GM12878 (cell line): ENCODE results near the gene BBC3. TPM values are rescaled to one million over a fixed set of nuclear protein-coding genes. Genes with fewer than 3 reads are reported as not detected.
A peak's percentile ranks its signal among the peaks of the same experiment; 100 is the strongest.

ENCODE experiments used
- ATAC-seq: fragments of 200-7000 bp; cut with Tn5 transposase; 3 replicates; pipeline ENCODE4 v1.9.1; 2020; ENCODE audit warnings: mild to moderate bottlenecking, moderate library complexity
- BruUV-seq: library from RNA; stranded (reverse); fragments of 400-500 nt; replicated peaks from 2 replicates; lab custom pipeline; 2021; lab: Mats Ljungman, UMichigan
- CTCF ChIA-PET: fragments of 300-600 bp; sonication (Branson Sonifier 250); formaldehyde crosslinking; extraction: SDS; loops from one replicate; lab custom pipeline; 2021; ENCODE audit warnings: inconsistent platforms; lab: Yijun Ruan, JAX
- POLR2A ChIA-PET: fragments of 350-600 bp; formaldehyde crosslinking; extraction: SDS; loops from one replicate; lab custom pipeline; 2021; ENCODE audit warnings: inconsistent platforms; lab: Charles Lee
- RAD21 ChIA-PET: fragments of 300-600 bp; sonication (Branson Sonifier 250); formaldehyde crosslinking; loops from one replicate; lab custom pipeline; 2023; ENCODE audit warnings: antibody characterized with exemption; ENCODE audit not compliant: unreplicated experiment; lab: Charles Lee
- SMC1A ChIA-PET: fragments of 300-600 bp; sonication (Branson Sonifier 250); formaldehyde crosslinking; loops from one replicate; lab custom pipeline; 2023; ENCODE audit not compliant: unreplicated experiment, uncharacterized antibody; lab: Charles Lee
- DNase-seq: peaks from one replicate; pipeline ENCODE4 v3.0.0-alpha.2; 2011; ENCODE audit warnings: low read depth, low spot score
- FAIRE-seq: peaks from 3 replicates; lab custom pipeline; 2011; peaks lifted over from hg19 to GRCh38; lab: Jason Lieb, UNC
- H2AFZ ChIP-seq: 2 replicates; pipeline ENCODE4 v1.6.0; 2011; ENCODE audit warnings: low read depth, low read length, control low read depth; ENCODE audit not compliant: control insufficient read depth
- H3K27ac ChIP-seq: 2 replicates; pipeline ENCODE4 v1.5.1; 2011; ENCODE audit warnings: control low read depth; ENCODE audit not compliant: control insufficient read depth, insufficient read depth
- H3K27me3 ChIP-seq, 2 experiments: replicated peaks in 1 of 2; 2 replicates each; pipeline versions ENCODE4 v1.6.0 to v1.6.1; 2011; ENCODE audit warnings: low read length in 1 of 2; ENCODE audit not compliant: control insufficient read depth in 2 of 2, insufficient read depth in 2 of 2
- H3K36me3 ChIP-seq, 2 experiments: 2 replicates each; pipeline ENCODE4 v1.5.1; 2011; ENCODE audit warnings: low read length in 1 of 2; ENCODE audit not compliant: control insufficient read depth in 2 of 2, insufficient read depth in 2 of 2
- H3K4me1 ChIP-seq: 2 replicates; pipeline ENCODE4 v1.6.1; 2011; ENCODE audit warnings: mild to moderate bottlenecking, low read length, moderate library complexity, mixed read lengths; ENCODE audit not compliant: control insufficient read depth, insufficient read depth
- H3K4me2 ChIP-seq: 2 replicates; pipeline ENCODE4 v1.6.0; 2011; ENCODE audit warnings: control low read depth; ENCODE audit not compliant: control insufficient read depth, insufficient read depth
- H3K4me3 ChIP-seq: fragments of 200-600 bp; sonication (generic); 2 replicates; pipeline ENCODE4 v1.5.1; 2016
- H3K79me2 ChIP-seq: 2 replicates; pipeline ENCODE4 v1.6.0; 2011; ENCODE audit warnings: low read length; ENCODE audit not compliant: control insufficient read depth, insufficient read depth
- H3K9ac ChIP-seq: 2 replicates; pipeline ENCODE4 v1.8.0; 2011; ENCODE audit warnings: low read length, control low read depth, mixed read lengths; ENCODE audit not compliant: control insufficient read depth, insufficient read depth
- H3K9me3 ChIP-seq: replicated peaks from 3 replicates; pipeline ENCODE4 v1.5.1; 2011; ENCODE audit warnings: mild to moderate bottlenecking, low read length; ENCODE audit not compliant: control insufficient read depth, insufficient read depth
- H4K20me1 ChIP-seq: 2 replicates; pipeline ENCODE4 v1.6.0; 2011; ENCODE audit not compliant: control insufficient read depth, insufficient read depth
- BRCA1 ChIP-seq: IDR thresholded peaks from 2 replicates; pipeline ENCODE4 v1.6.1; 2011; ENCODE audit warnings: low read depth, low read length, improper control_type of control experiment
- CHD2 ChIP-seq: IDR thresholded peaks from 2 replicates; pipeline ENCODE4 v1.6.1; 2011; ENCODE audit warnings: low read depth, low read length, improper control_type of control experiment, borderline replicate concordance
- CREB1 ChIP-seq: IDR thresholded peaks from 2 replicates; pipeline ENCODE4 v1.6.1; 2012; ENCODE audit warnings: low read depth, mild to moderate bottlenecking, inconsistent platforms
- CTCF ChIP-seq, 3 experiments: IDR thresholded peaks in 2 of 3; conservative IDR thresholded peaks in 1 of 3; 2 replicates each; pipeline ENCODE4 v1.5.1; 2011; ENCODE audit warnings: low read depth in 3 of 3, low read length in 3 of 3, mild to moderate bottlenecking in 3 of 3, control low read depth in 2 of 3, moderate library complexity in 2 of 3, inconsistent platforms in 1 of 3, mixed read lengths in 1 of 3; ENCODE audit not compliant: control insufficient read depth in 2 of 3, insufficient read depth in 1 of 3; ENCODE audit errors: extremely low read depth in 1 of 3
- ESRRA ChIP-seq: IDR thresholded peaks from 2 replicates; pipeline ENCODE4 v1.6.1; 2012; ENCODE audit warnings: mild to moderate bottlenecking, low read length, improper control_type of control experiment
- IKZF2 ChIP-seq, 2 experiments: fragments of 450-650 bp; IDR thresholded peaks; 2 replicates each; pipeline ENCODE4 v1.6.1; 2017; ENCODE audit warnings: mild to moderate bottlenecking in 2 of 2, moderate library complexity in 2 of 2
- LARP7 ChIP-seq: fragments of 450-650 bp; IDR thresholded peaks from 2 replicates; pipeline ENCODE4 v1.6.1; 2017; ENCODE audit warnings: mild to moderate bottlenecking
- MAX ChIP-seq: IDR thresholded peaks from 2 replicates; pipeline ENCODE4 v1.6.1; 2012; ENCODE audit warnings: low read depth, low read length, improper control_type of control experiment
- NR2F1 ChIP-seq: fragments of 450-650 bp; conservative IDR thresholded peaks from 2 replicates; pipeline ENCODE4 v1.6.1; 2017; ENCODE audit warnings: mild to moderate bottlenecking
- POLR2AphosphoS2 ChIP-seq: IDR thresholded peaks from 2 replicates; pipeline ENCODE4 v1.6.1; 2011; ENCODE audit warnings: low read depth, mild to moderate bottlenecking, low read length, improper control_type of control experiment, moderate library complexity
- POU2F2 ChIP-seq: IDR thresholded peaks from 3 replicates; pipeline ENCODE4 v1.6.1; 2011; ENCODE audit warnings: low read depth, mild to moderate bottlenecking, low read length, borderline replicate concordance
- RFX5 ChIP-seq: IDR thresholded peaks from 2 replicates; pipeline ENCODE4 v1.6.1; 2011; ENCODE audit warnings: low read depth, low read length, improper control_type of control experiment
- SREBF1 ChIP-seq: IDR thresholded peaks from 2 replicates; pipeline ENCODE4 v1.6.1; 2012; ENCODE audit warnings: mild to moderate bottlenecking, low read length
- SUPT20H ChIP-seq: IDR thresholded peaks from 2 replicates; pipeline ENCODE4 v1.6.1; 2011; ENCODE audit warnings: low read depth, mild to moderate bottlenecking, low read length, moderate library complexity, borderline replicate concordance; ENCODE audit not compliant: control insufficient read depth
- ZNF207 ChIP-seq: fragments of 450-650 bp; IDR thresholded peaks from 2 replicates; pipeline ENCODE4 v1.6.1; 2014; ENCODE audit warnings: antibody characterized with exemption, mild to moderate bottlenecking, borderline replicate concordance
- ZNF384 ChIP-seq: IDR thresholded peaks from 2 replicates; pipeline ENCODE4 v1.6.1; 2012; ENCODE audit warnings: low read depth, mild to moderate bottlenecking, low read length, improper control_type of control experiment, borderline replicate concordance
- ZNF592 ChIP-seq: fragments of 450-650 bp; IDR thresholded peaks from 2 replicates; pipeline ENCODE4 v1.6.1; 2017; ENCODE audit warnings: mild to moderate bottlenecking, moderate library complexity
- WGBS: methylation state at CpG from one replicate; pipeline ENCODE4 v1.1.6; 2016; ENCODE audit warnings: low lambda C conversion rate; ENCODE audit not compliant: insufficient replicate concordance, insufficient coverage; ENCODE audit errors: missing lambda C conversion rate; 5-methylcytosine and 5-hydroxymethylcytosine counted together
- in situ Hi-C: fragments of 300-500 bp; cut with MboI; formaldehyde crosslinking; loops from 9 replicates; pipeline ENCODE4 v1.14.3; 2018; ENCODE audit warnings: mixed read lengths
- intact Hi-C: fragments of 100-400 bp; cut with micrococcal nuclease; formaldehyde crosslinking; loops from one replicate; pipeline ENCODE4 v1.14.2; 2022; ENCODE audit not compliant: unreplicated experiment
- polyA plus RNA-seq, 11 experiments: library from polyadenylated mRNA; depleted of rRNA in 4 of 11; unstranded in 6 of 11; stranded (reverse) in 5 of 11; fragments of >200 nt; fragmentation: Nextera tagmentation in 4 of 11; fragmentation: Illumina TruSeq in 1 of 11; extraction: Ambion mirVana in 4 of 11; extraction: Trizol in 1 of 11; gene quantifications; 1 replicate in 1 of 11; 2 replicates in 10 of 11; pipeline versions ENCODE4 v1.2.1 to v1.2.3, GENCODE V29; 2011 to 2016; ENCODE audit warnings: inconsistent platforms in 2 of 11, missing spikeins in 2 of 11, low read depth in 1 of 11
- total RNA-seq, 4 experiments: library from RNA; depleted of rRNA in 3 of 4; stranded (reverse); fragments of >200 nt in 3 of 4; fragmentation: Illumina TruSeq in 1 of 4; extraction: Trizol in 1 of 4; gene quantifications; 2 replicates each; pipeline versions ENCODE4 v1.2.1 to v1.2.3, GENCODE V29; 2013 to 2021

The BBC3 gene
- total and polyA plus RNA-seq, 10 of the 15 experiments (the other 5 are each of a cell fraction or from before 2014, with no cell fraction given) = 0.10 to 17.9 (median 7.5) TPM

- WGBS = 9% methylated on average over 23 of the region's 59 CpGs
- ChIA-PET RAD21 (interaction anchor here (0.6 to 2.6 kb wide), 12 partner anchors 10 to 300 kb away, joined by 3 to 37 read pairs (median 6); partner anchors contain the start of gene CCDC9), SMC1A (interaction anchor here (1.2 to 5.0 kb wide), 6 partner anchors 15 to 113 kb away, joined by 3 to 46 read pairs (median 4); partner anchors contain the start of gene ZC3H4), CTCF (interaction anchor here (0.7 to 6.1 kb wide), 12 partner anchors 9 to 147 kb away, joined by 3 to 55 read pairs (median 4); partner anchors contain the start of gene ZC3H4), POLR2A (interaction anchor here (0.6 to 3.5 kb wide), 19 partner anchors 9 to 1294 kb away, joined by 3 to 36 read pairs (median 4); partner anchors contain the start of genes CCDC9, SAE1 and ZC3H4)
- BruUV-seq = no TSS peak
- H3K9ac ChIP-seq = peak overlapping the region; percentile 91
- H3K9me3 ChIP-seq = no peaks in the 10 kb centered on the region
- H3K4me3 ChIP-seq = peak overlapping the region; percentile 91; the same call in 1 of the 2 replicates
- peak overlapping the region; percentile 78 for H3K27ac ChIP-seq
- intact Hi-C loops = no loop called here
- peaks cover 25% of the 10 kb centered on the region for H3K79me2 ChIP-seq
- H3K36me3 ChIP-seq = peaks cover 6% of the 10 kb centered on the region in 2 experiments
- H3K27me3 ChIP-seq = no peaks in the 10 kb centered on the region
- H3K4me1 ChIP-seq = peaks cover 34% of the 10 kb centered on the region
- peak; percentile 73 for ATAC-seq
- peak; percentile 13 for FAIRE-seq
- H4K20me1 ChIP-seq = no peaks in the 10 kb centered on the region
- H3K4me2 ChIP-seq = peak overlapping the region; percentile 71; the same call in 1 of the 2 replicates
- DNase-seq = no peak
- in situ Hi-C loops = no loop called here
- peak overlapping the region; percentile 80 for H2AFZ ChIP-seq
- no peak for TF ChIP-seq ZNF384
- TF ChIP-seq ESRRA = peak; percentile 74; the same call in 1 of the 2 replicates
- no peak for TF ChIP-seq MAX
- TF ChIP-seq BRCA1 = no peak; the same call in 1 of the 2 replicates
- peak; percentile 60; the same call in 1 of the 2 replicates for TF ChIP-seq ZNF592
- peak; percentile 81 for TF ChIP-seq NR2F1
- peak; percentile 1 to 46 (median 5); a peak in 2 of 6 replicates for TF ChIP-seq CTCF (IDR thresholded peaks at IDR 0.05 in 2 of 3, conservative IDR thresholded peaks at IDR 0.05 in 1 of 3; ENCODE audit: control insufficient read depth in 2 of 3, extremely low read depth in 1 of 3, insufficient read depth in 1 of 3, low read depth in 3 of 3, low read length in 3 of 3)
- peak in 1 of 2 experiments; percentile 46; a peak in 1 of 4 replicates for TF ChIP-seq IKZF2 (IDR thresholded peaks at IDR 0.05)
- no peak for TF ChIP-seq RFX5
- TF ChIP-seq LARP7 = peak; percentile 90
- TF ChIP-seq POLR2AphosphoS2 = peak; percentile 99
- TF ChIP-seq CHD2 = peak; percentile 65; the same call in 1 of the 2 replicates
- no peak for TF ChIP-seq SREBF1
- TF ChIP-seq CREB1 = peak; percentile 66
- no peak for TF ChIP-seq SUPT20H
- peak; percentile 99 for TF ChIP-seq POU2F2
- TF ChIP-seq ZNF207 = no peak
These were observed 5.1 kb downstream of the BBC3 start for GRCh38 chr19:47225746-47226425.
